KMS-11 (cell line): ENCODE data around the gene NOD2.

Source experiments
- H2AFZ ChIP-seq: fragments of 200-600 bp; sonication (generic); 2 replicates; pipeline ENCODE4 v1.6.1; 2016; ENCODE audit warnings: antibody characterized with exemption, mixed run types, low read depth
- H3K27ac ChIP-seq: fragments of 200-600 bp; sonication (generic); 2 replicates; pipeline ENCODE4 v1.6.1; 2016; ENCODE audit warnings: mild to moderate bottlenecking, mixed run types
- H3K27me3 ChIP-seq: fragments of 200-600 bp; sonication (generic); 2 replicates; pipeline ENCODE4 v1.6.1; 2017; ENCODE audit warnings: mild to moderate bottlenecking, low read depth, mixed run types, moderate library complexity; ENCODE audit not compliant: insufficient read depth
- H3K36me3 ChIP-seq: fragments of 200-600 bp; sonication (generic); 2 replicates; pipeline ENCODE4 v1.6.1; 2017; ENCODE audit warnings: mild to moderate bottlenecking, mixed run types; ENCODE audit not compliant: insufficient read depth
- H3K4me1 ChIP-seq: fragments of 200-600 bp; sonication (generic); 2 replicates; pipeline ENCODE4 v1.6.1; 2016; ENCODE audit warnings: mild to moderate bottlenecking, low read depth, mixed run types; ENCODE audit not compliant: poor library complexity, severe bottlenecking
- H3K4me2 ChIP-seq: fragments of 200-600 bp; sonication (generic); 2 replicates; pipeline ENCODE4 v1.7.0; 2016; ENCODE audit warnings: mild to moderate bottlenecking, mixed run types
- H3K4me3 ChIP-seq: fragments of 200-600 bp; sonication (generic); IDR thresholded peaks from 2 replicates; pipeline ENCODE4 v1.6.1; 2017; ENCODE audit warnings: low read depth, low read length, mixed read lengths; ENCODE audit not compliant: insufficient read depth
- H3K79me2 ChIP-seq: fragments of 200-600 bp; sonication (generic); 2 replicates; pipeline ENCODE4 v1.6.1; 2016; ENCODE audit warnings: low read depth, mixed run types; ENCODE audit not compliant: insufficient read depth
- H3K9ac ChIP-seq: fragments of 200-600 bp; sonication (generic); 2 replicates; pipeline ENCODE4 v1.6.1; 2016; ENCODE audit warnings: mild to moderate bottlenecking, mixed run types
- H4K20me1 ChIP-seq: fragments of 200-600 bp; sonication (generic); 2 replicates; pipeline ENCODE4 v1.6.1; 2016; ENCODE audit warnings: mild to moderate bottlenecking, mixed run types; ENCODE audit not compliant: insufficient read depth
- TF ChIP-seq, protein P1 (sequence below): fragments of 200-600 bp; sonication (generic); conservative IDR thresholded peaks from 2 replicates; pipeline ENCODE4 v1.6.1; 2017; ENCODE audit warnings: low read depth, mild to moderate bottlenecking, antibody characterized with exemption, low read length, moderate library complexity, mixed read lengths

NOD2 gene

GRCh38 chr16:50655558-50656055, 37.8 kb upstream of the NOD2 start:
- Histone ChIP-seq H4K20me1 (no peaks in the 10 kb centered on the region), H3K4me3 (no peak overlapping the region), H3K27ac (no peak overlapping the region), H3K27me3 (no peaks in the 10 kb centered on the region), H2AFZ (no peak overlapping the region), H3K4me2 (no peak overlapping the region), H3K4me1 (no peaks in the 10 kb centered on the region), H3K79me2 (no peaks in the 10 kb centered on the region), H3K36me3 (no peaks in the 10 kb centered on the region), H3K9ac (no peak overlapping the region)
- TF ChIP-seq, protein P1, sequence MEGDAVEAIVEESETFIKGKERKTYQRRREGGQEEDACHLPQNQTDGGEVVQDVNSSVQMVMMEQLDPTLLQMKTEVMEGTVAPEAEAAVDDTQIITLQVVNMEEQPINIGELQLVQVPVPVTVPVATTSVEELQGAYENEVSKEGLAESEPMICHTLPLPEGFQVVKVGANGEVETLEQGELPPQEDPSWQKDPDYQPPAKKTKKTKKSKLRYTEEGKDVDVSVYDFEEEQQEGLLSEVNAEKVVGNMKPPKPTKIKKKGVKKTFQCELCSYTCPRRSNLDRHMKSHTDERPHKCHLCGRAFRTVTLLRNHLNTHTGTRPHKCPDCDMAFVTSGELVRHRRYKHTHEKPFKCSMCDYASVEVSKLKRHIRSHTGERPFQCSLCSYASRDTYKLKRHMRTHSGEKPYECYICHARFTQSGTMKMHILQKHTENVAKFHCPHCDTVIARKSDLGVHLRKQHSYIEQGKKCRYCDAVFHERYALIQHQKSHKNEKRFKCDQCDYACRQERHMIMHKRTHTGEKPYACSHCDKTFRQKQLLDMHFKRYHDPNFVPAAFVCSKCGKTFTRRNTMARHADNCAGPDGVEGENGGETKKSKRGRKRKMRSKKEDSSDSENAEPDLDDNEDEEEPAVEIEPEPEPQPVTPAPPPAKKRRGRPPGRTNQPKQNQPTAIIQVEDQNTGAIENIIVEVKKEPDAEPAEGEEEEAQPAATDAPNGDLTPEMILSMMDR: no peak

GRCh38 chr16:50657241-50657640, 36.2 kb upstream of the NOD2 start:
- Histone ChIP-seq H3K36me3 (no peaks in the 10 kb centered on the region), H3K4me3 (no peak overlapping the region), H2AFZ (no peak overlapping the region), H3K9ac (no peak overlapping the region), H3K79me2 (no peaks in the 10 kb centered on the region), H4K20me1 (no peaks in the 10 kb centered on the region), H3K27ac (no peak overlapping the region), H3K4me1 (no peaks in the 10 kb centered on the region), H3K4me2 (no peak overlapping the region), H3K27me3 (no peaks in the 10 kb centered on the region)
- TF ChIP-seq, protein P1: no peak

DNA sequence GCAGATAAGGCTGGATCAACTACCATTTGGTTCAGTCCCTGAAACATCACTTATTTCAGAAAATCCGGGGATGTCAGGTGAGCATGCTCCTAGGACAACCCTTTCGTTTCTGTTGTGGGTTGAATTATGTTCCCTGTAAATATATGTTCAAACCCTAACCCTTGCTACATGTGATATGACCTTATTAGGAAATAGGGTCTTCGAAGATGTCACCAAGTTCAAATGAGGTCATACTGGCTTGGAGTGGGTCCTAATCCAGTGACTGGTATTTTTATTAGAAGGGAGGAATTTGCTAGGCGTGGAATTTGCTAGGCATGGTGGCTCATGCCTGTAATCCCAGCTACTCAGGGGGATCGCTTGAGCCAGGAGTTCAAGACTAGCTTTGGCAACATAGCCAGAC, 33.6 kb upstream of the NOD2 start:
- TF ChIP-seq, protein P1: no peak
- H3K27ac ChIP-seq: no peak overlapping the region
- H4K20me1 ChIP-seq: no peaks in the 10 kb centered on the region
- no peaks in the 10 kb centered on the region for H3K27me3 ChIP-seq
- no peak overlapping the region for H2AFZ ChIP-seq
- H3K4me3 ChIP-seq: no peak overlapping the region
- no peaks in the 10 kb centered on the region for H3K4me1 ChIP-seq
- H3K79me2 ChIP-seq: no peaks in the 10 kb centered on the region
- H3K4me2 ChIP-seq: no peak overlapping the region
- H3K9ac ChIP-seq: no peak overlapping the region
- no peaks in the 10 kb centered on the region for H3K36me3 ChIP-seq

GRCh38 chr16:50662306-50662940, 31.0 kb upstream of the NOD2 start:
- H3K4me1 ChIP-seq: no peaks in the 10 kb centered on the region
- H3K27ac ChIP-seq: no peak overlapping the region
- H3K79me2 ChIP-seq: no peaks in the 10 kb centered on the region
- H3K36me3 ChIP-seq: no peaks in the 10 kb centered on the region
- TF ChIP-seq, protein P1: no peak
- H4K20me1 ChIP-seq: no peaks in the 10 kb centered on the region
- H3K4me2 ChIP-seq: no peak overlapping the region
- H3K9ac ChIP-seq: no peak overlapping the region
- H3K27me3 ChIP-seq: no peaks in the 10 kb centered on the region
- no peak overlapping the region for H2AFZ ChIP-seq
- H3K4me3 ChIP-seq: no peak overlapping the region
